Neural cell (in vitro differentiated cells): ENCODE measurements around the gene BMAL1. TPM values are rescaled to one million over a fixed set of nuclear protein-coding genes. Genes with fewer than 3 reads are reported as not detected.
"Not testable (repeated sequence)": the region's sequence is repeated elsewhere in the genome, so short reads cannot be mapped to it uniquely, and the experiment has no call there.

Source experiments
- H2AFZ ChIP-seq: fragments of 200-600, 300-800 bp; sonication (generic), shearing (Covaris generic); 2 replicates; pipeline ENCODE4 v1.6.0; 2014; ENCODE audit warnings: low read depth, mild to moderate bottlenecking, antibody characterized with exemption, low read length, moderate library complexity
- H3F3A ChIP-seq: fragments of 200-600 bp; shearing (Covaris generic); 2 replicates; pipeline ENCODE4 v1.6.1; 2016; ENCODE audit warnings: mild to moderate bottlenecking, moderate library complexity, mixed read lengths, antibody characterized with exemption, low read length; ENCODE audit not compliant: insufficient read depth, poor library complexity, severe bottlenecking
- H3K27ac ChIP-seq: fragments of 200-600, 300-800 bp; sonication (generic), shearing (Covaris generic); 2 replicates; pipeline ENCODE4 v1.5.1; 2014; ENCODE audit warnings: mild to moderate bottlenecking, low read length, moderate library complexity
- H3K27me3 ChIP-seq: fragments of 300-800, 200-600 bp; sonication (generic), shearing (Covaris generic); 2 replicates; pipeline ENCODE4 v1.6.0; 2014; ENCODE audit warnings: mild to moderate bottlenecking, low read depth, low read length, moderate library complexity; ENCODE audit not compliant: insufficient read depth
- H3K36me3 ChIP-seq: fragments of 300-800, 200-600 bp; sonication (generic), shearing (Covaris generic); 2 replicates; pipeline ENCODE4 v1.5.1; 2014; ENCODE audit warnings: mild to moderate bottlenecking, antibody characterized with exemption, low read length, moderate library complexity; ENCODE audit not compliant: insufficient read depth
- H3K4me2 ChIP-seq: fragments of 300-800, 200-600 bp; sonication (generic), shearing (Covaris generic); 2 replicates; pipeline ENCODE4 v1.6.0; 2014; ENCODE audit warnings: mild to moderate bottlenecking, low read length
- H3K4me3 ChIP-seq: fragments of 300-800, 200-600 bp; sonication (generic), shearing (Covaris generic); 2 replicates; pipeline ENCODE4 v1.5.1; 2014; ENCODE audit warnings: mild to moderate bottlenecking, low read length, moderate library complexity
- H3K79me2 ChIP-seq: fragments of 200-600 bp; shearing (Covaris generic); replicated peaks from 2 replicates; pipeline ENCODE4 v1.6.0; 2014; ENCODE audit warnings: mild to moderate bottlenecking, low read length, moderate library complexity; ENCODE audit not compliant: insufficient read depth
- H3K9ac ChIP-seq: fragments of 300-800, 200-600 bp; sonication (generic), shearing (Covaris generic); 2 replicates; pipeline ENCODE4 v1.6.1; 2016; ENCODE audit warnings: mild to moderate bottlenecking, low read length, mixed read lengths
- H3K9me2 ChIP-seq: fragments of 200-600 bp; shearing (Covaris generic); 2 replicates; pipeline ENCODE4 v1.6.1; 2016; ENCODE audit warnings: mild to moderate bottlenecking, low read length, mixed read lengths; ENCODE audit not compliant: insufficient read depth
- H3K9me3 ChIP-seq: fragments of 200-600, 300-800 bp; sonication (generic), shearing (Covaris generic); 2 replicates; pipeline ENCODE4 v1.6.1; 2016; ENCODE audit warnings: mild to moderate bottlenecking, mixed run types, low read length, moderate library complexity, mixed read lengths
- H4K20me1 ChIP-seq: fragments of 200-600 bp; shearing (Covaris generic); 2 replicates; pipeline ENCODE4 v1.6.1; 2016; ENCODE audit warnings: mild to moderate bottlenecking, mixed run types; ENCODE audit not compliant: insufficient read depth
- EP300 ChIP-seq: fragments of 450-650 bp; conservative IDR thresholded peaks from 2 replicates; pipeline ENCODE4 v1.6.1; 2014; ENCODE audit warnings: antibody characterized with exemption, mild to moderate bottlenecking, moderate library complexity; ENCODE audit not compliant: poor library complexity, severe bottlenecking
- EZH2 ChIP-seq: fragments of 200-600, 300-800 bp; shearing (Covaris generic), sonication (generic); IDR thresholded peaks from 2 replicates; pipeline ENCODE4 v1.6.1; 2014; ENCODE audit warnings: antibody characterized with exemption, low read length, borderline replicate concordance, mild to moderate bottlenecking; ENCODE audit not compliant: insufficient read depth, poor library complexity, severe bottlenecking
- MXI1 ChIP-seq: fragments of 450-650 bp; conservative IDR thresholded peaks from 2 replicates; pipeline ENCODE4 v1.6.1; 2014; ENCODE audit warnings: antibody characterized with exemption, mild to moderate bottlenecking; ENCODE audit not compliant: poor library complexity, severe bottlenecking
- POLR2AphosphoS5 ChIP-seq: IDR thresholded peaks from 2 replicates; pipeline ENCODE4 v1.6.1; 2012
- RAD21 ChIP-seq: fragments of 450-650 bp; conservative IDR thresholded peaks from 2 replicates; pipeline ENCODE4 v1.6.1; 2014; ENCODE audit warnings: antibody characterized with exemption, mild to moderate bottlenecking, moderate library complexity
- SMC3 ChIP-seq: fragments of 450-650 bp; conservative IDR thresholded peaks from 2 replicates; pipeline ENCODE4 v1.6.1; 2014; ENCODE audit warnings: antibody characterized with exemption, mild to moderate bottlenecking, moderate library complexity; ENCODE audit not compliant: poor library complexity
- TAF1 ChIP-seq: IDR thresholded peaks from 2 replicates; pipeline ENCODE4 v1.6.1; 2012; ENCODE audit warnings: low read depth
- polyA plus RNA-seq: library from polyadenylated mRNA; depleted of rRNA; stranded (reverse); fragments of >200 nt; gene quantifications from 2 replicates; pipeline ENCODE4 v1.2.3, GENCODE V29; 2014
- TF ChIP-seq, protein P1 (sequence below): IDR thresholded peaks from 2 replicates; pipeline ENCODE4 v1.6.1; 2012; ENCODE audit warnings: borderline replicate concordance
- TF ChIP-seq, protein P2 (sequence below): fragments of 450-650 bp; IDR thresholded peaks from 2 replicates; pipeline ENCODE4 v1.5.1; 2014; ENCODE audit warnings: antibody characterized with exemption, mild to moderate bottlenecking, moderate library complexity; ENCODE audit not compliant: poor library complexity, severe bottlenecking

The BMAL1 gene
- polyA plus RNA-seq, 1 donor from 2014 or later, result 17.1 TPM

DNA sequence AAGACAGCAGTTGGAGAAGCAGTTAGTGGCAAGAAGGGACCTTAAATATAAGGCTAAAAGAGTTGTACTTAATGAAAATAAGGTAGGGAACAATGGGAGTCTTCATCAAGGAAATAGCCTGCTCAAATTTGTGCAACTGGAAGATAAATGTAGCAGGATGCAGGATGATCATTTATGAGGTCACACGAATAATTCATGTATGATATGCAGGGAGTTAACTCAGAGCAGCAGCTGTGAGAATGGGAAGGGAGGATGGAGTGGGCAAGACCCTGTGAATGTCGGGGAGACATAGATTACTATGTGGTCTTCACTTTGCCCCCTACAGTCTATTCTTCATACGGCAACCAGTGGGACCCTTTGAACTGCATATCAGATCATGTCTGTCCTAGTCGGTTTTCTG is 25.2 kb upstream of the BMAL1 start:
- H3F3A ChIP-seq, result no peaks in the 10 kb centered on the region
- no peaks in the 10 kb centered on the region for H3K9me3 ChIP-seq
- no peaks in the 10 kb centered on the region for H4K20me1 ChIP-seq
- no peaks in the 10 kb centered on the region for H3K27me3 ChIP-seq
- TF ChIP-seq TAF1 (no peak), RAD21 (no peak), POLR2AphosphoS5 (no peak), SMC3 (no peak), MXI1 (no peak), EP300 (no peak), EZH2 (no peak)
- TF ChIP-seq, protein P1, sequence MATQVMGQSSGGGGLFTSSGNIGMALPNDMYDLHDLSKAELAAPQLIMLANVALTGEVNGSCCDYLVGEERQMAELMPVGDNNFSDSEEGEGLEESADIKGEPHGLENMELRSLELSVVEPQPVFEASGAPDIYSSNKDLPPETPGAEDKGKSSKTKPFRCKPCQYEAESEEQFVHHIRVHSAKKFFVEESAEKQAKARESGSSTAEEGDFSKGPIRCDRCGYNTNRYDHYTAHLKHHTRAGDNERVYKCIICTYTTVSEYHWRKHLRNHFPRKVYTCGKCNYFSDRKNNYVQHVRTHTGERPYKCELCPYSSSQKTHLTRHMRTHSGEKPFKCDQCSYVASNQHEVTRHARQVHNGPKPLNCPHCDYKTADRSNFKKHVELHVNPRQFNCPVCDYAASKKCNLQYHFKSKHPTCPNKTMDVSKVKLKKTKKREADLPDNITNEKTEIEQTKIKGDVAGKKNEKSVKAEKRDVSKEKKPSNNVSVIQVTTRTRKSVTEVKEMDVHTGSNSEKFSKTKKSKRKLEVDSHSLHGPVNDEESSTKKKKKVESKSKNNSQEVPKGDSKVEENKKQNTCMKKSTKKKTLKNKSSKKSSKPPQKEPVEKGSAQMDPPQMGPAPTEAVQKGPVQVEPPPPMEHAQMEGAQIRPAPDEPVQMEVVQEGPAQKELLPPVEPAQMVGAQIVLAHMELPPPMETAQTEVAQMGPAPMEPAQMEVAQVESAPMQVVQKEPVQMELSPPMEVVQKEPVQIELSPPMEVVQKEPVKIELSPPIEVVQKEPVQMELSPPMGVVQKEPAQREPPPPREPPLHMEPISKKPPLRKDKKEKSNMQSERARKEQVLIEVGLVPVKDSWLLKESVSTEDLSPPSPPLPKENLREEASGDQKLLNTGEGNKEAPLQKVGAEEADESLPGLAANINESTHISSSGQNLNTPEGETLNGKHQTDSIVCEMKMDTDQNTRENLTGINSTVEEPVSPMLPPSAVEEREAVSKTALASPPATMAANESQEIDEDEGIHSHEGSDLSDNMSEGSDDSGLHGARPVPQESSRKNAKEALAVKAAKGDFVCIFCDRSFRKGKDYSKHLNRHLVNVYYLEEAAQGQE, result no peak
- TF ChIP-seq, protein P2, sequence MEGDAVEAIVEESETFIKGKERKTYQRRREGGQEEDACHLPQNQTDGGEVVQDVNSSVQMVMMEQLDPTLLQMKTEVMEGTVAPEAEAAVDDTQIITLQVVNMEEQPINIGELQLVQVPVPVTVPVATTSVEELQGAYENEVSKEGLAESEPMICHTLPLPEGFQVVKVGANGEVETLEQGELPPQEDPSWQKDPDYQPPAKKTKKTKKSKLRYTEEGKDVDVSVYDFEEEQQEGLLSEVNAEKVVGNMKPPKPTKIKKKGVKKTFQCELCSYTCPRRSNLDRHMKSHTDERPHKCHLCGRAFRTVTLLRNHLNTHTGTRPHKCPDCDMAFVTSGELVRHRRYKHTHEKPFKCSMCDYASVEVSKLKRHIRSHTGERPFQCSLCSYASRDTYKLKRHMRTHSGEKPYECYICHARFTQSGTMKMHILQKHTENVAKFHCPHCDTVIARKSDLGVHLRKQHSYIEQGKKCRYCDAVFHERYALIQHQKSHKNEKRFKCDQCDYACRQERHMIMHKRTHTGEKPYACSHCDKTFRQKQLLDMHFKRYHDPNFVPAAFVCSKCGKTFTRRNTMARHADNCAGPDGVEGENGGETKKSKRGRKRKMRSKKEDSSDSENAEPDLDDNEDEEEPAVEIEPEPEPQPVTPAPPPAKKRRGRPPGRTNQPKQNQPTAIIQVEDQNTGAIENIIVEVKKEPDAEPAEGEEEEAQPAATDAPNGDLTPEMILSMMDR, result no peak
- H3K4me2 ChIP-seq, result no peak overlapping the region
- no peak overlapping the region for H3K4me3 ChIP-seq
- H2AFZ ChIP-seq, result no peak overlapping the region
- no peak overlapping the region for H3K9ac ChIP-seq
- H3K79me2 ChIP-seq, result no peaks in the 10 kb centered on the region
- no peak overlapping the region for H3K27ac ChIP-seq
- H3K36me3 ChIP-seq, result no peaks in the 10 kb centered on the region
- no peaks in the 10 kb centered on the region for H3K9me2 ChIP-seq

DNA sequence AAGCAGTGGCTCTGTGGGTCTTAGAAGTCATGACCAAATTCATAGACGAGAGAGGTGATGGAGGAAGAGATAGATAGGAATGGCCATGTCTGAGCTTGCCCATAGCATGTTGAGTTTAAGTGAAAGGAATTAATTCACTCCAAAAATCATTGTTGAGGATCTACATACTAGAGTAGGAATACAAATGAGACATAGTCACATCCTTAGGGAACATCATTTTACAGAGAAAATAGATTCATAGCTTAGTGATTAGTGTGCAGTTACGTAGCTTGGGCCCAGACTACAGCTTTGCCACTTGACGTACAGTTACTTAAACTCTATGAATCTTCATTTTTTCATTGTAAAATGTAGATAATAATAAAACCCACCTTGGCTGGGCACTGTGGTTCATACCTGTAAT is 21.4 kb upstream of the BMAL1 start:
- no peak overlapping the region for H3K4me3 ChIP-seq
- TF ChIP-seq RAD21 (no peak), MXI1 (no peak)
- no peaks in the 10 kb centered on the region for H4K20me1 ChIP-seq
- H3K27ac ChIP-seq, result no peak overlapping the region
- H3K9me3 ChIP-seq, result no peaks in the 10 kb centered on the region
- H3F3A ChIP-seq, result no peaks in the 10 kb centered on the region
- H3K9ac ChIP-seq, result no peak overlapping the region
- no peaks in the 10 kb centered on the region for H3K27me3 ChIP-seq
- H3K4me2 ChIP-seq, result no peak overlapping the region
- no peaks in the 10 kb centered on the region for H3K79me2 ChIP-seq
- H3K36me3 ChIP-seq, result no peaks in the 10 kb centered on the region
- H2AFZ ChIP-seq, result no peak overlapping the region
- no peaks in the 10 kb centered on the region for H3K9me2 ChIP-seq

DNA sequence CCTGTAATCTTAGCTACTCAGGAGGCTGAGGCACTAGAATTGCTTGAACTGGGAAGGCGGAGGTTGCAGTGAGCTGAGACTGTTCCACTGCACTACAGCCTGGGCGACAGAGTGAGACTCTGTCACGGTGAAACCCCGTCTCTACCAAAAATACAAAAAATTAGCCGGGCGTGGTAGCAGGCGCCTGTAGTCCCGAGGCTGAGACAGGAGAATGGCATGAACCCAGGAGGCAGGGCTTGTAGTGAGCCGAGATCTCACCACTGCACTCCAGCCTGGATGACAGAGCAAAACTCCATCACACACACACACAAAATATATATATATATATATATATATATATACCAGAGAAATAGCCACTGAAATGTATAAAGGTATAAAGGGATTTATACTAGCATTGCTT is 19.5 kb upstream of the BMAL1 start:
- not testable (repeated sequence) for H3K9me2 ChIP-seq, H4K20me1 ChIP-seq, H3K79me2 ChIP-seq, H3K9ac ChIP-seq, H3K27me3 ChIP-seq, H3K4me3 ChIP-seq, H3F3A ChIP-seq, H3K27ac ChIP-seq, H3K9me3 ChIP-seq, H3K36me3 ChIP-seq, H3K4me2 ChIP-seq, H2AFZ ChIP-seq
